Natural killer cell (primary cell): ENCODE results near the gene BOD1L1. TPM values are rescaled to one million over a fixed set of nuclear protein-coding genes. Genes with fewer than 3 reads are reported as not detected.

Experiments
- ATAC-seq, 3 donors: fragments of 150-1000 bp in 2 of 3; fragments of 200-7000 bp in 1 of 3; cut with Tn5 transposase; 1 replicate in 1 of 3; 2 replicates in 2 of 3; pipeline ENCODE4 v1.10.0; 2021; ENCODE audit warnings: mild to moderate bottlenecking in 2 of 3, moderate library complexity in 2 of 3
- DNase-seq, 2 donors: peaks; one replicate each; pipeline versions ENCODE4 v3.0.0 to v3.0.0-alpha.2; 2013 to 2021; ENCODE audit warnings: mixed read lengths in 1 of 2
- H3K27ac ChIP-seq: one replicate; pipeline ENCODE4 v1.5.1; 2013; ENCODE audit warnings: mild to moderate bottlenecking, low read length
- H3K27me3 ChIP-seq: one replicate; pipeline ENCODE4 v1.6.1; 2013; ENCODE audit warnings: low read length; ENCODE audit not compliant: control insufficient read depth, insufficient read depth
- H3K36me3 ChIP-seq: one replicate; pipeline ENCODE4 v1.6.1; 2013; ENCODE audit warnings: low read length; ENCODE audit not compliant: control insufficient read depth, insufficient read depth
- H3K4me1 ChIP-seq: one replicate; pipeline ENCODE4 v1.6.1; 2013; ENCODE audit warnings: low read length; ENCODE audit not compliant: control insufficient read depth, insufficient read depth
- H3K4me3 ChIP-seq: one replicate; pipeline ENCODE4 v1.5.1; 2013; ENCODE audit warnings: low read length
- H3K9me3 ChIP-seq: one replicate; pipeline ENCODE4 v1.6.1; 2013; ENCODE audit warnings: low read length; ENCODE audit not compliant: control insufficient read depth, insufficient read depth
- H3K27ac Mint-ChIP-seq, 2 donors: one replicate each; pipeline ENCODE4 v1.8.0; 2022; ENCODE audit warnings: mild to moderate bottlenecking in 2 of 2, mixed read lengths in 2 of 2, moderate library complexity in 1 of 2
- H3K27me3 Mint-ChIP-seq, 2 donors: one replicate each; pipeline ENCODE4 v1.8.0; 2022; ENCODE audit warnings: low read depth in 2 of 2, mixed read lengths in 2 of 2
- H3K36me3 Mint-ChIP-seq: one replicate; pipeline ENCODE4 v1.8.0; 2022; ENCODE audit warnings: mixed read lengths
- H3K4me1 Mint-ChIP-seq, 2 donors: one replicate each; pipeline ENCODE4 v1.8.0; 2022; ENCODE audit warnings: mixed read lengths in 2 of 2
- H3K4me3 Mint-ChIP-seq: one replicate; pipeline ENCODE4 v1.8.0; 2022; ENCODE audit warnings: mild to moderate bottlenecking, moderate library complexity, mixed read lengths
- H3K9me3 Mint-ChIP-seq, 2 donors: one replicate each; pipeline ENCODE4 v1.8.0; 2022; ENCODE audit warnings: mixed read lengths in 2 of 2
- CTCF ChIP-seq: fragments of 200-600 bp; IDR thresholded peaks from one replicate; pipeline ENCODE4 v1.8.0; 2022; ENCODE audit warnings: antibody characterized with exemption
- WGBS: methylation state at CpG from one replicate; pipeline ENCODE4 v1.1.7; 2013; ENCODE audit warnings: missing lambda C conversion rate; ENCODE audit not compliant: insufficient coverage; 5-methylcytosine and 5-hydroxymethylcytosine counted together
- intact Hi-C: fragments of 100-400 bp; cut with micrococcal nuclease; formaldehyde crosslinking; loops from one replicate; pipeline ENCODE4 v1.14.2; 2022
- total RNA-seq, 4 donors: library from RNA; stranded (reverse); fragments of 120-200 nt in 1 of 4; gene quantifications; one replicate each; pipeline versions ENCODE4 v1.2.3 to v1.2.4, GENCODE V29; 2013 to 2022

BOD1L1 gene
- total RNA-seq, 3 donors from 2014 or later (not counting 1 experiment from before 2014, with no cell fraction given) = 62.2 to 69.1 (median 67.7) TPM

DNA sequence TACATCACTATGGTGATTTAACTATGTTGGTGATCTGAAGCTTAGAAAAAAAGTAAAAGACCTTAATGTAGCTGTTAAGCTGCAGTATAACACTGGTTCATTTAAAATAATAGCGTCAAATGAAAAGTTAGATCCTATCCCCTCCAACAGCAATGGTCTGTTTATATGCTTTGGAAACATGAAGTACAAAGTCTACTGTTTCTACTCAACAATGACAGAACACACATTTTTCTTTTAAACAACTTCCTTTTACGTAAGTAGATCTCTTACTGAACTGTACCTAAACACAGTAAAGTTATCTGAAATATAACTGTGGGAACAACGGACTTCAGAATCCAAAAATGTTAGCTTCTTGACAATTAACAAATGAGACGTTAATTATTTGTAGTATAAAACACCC is 35.3 kb downstream of the BOD1L1 start:
- H3K36me3 ChIP-seq = peaks cover 86% of the 10 kb centered on the region
- Mint-ChIP-seq H3K9me3 (no peaks in the 10 kb centered on the region), H3K27me3 (no peaks in the 10 kb centered on the region), H3K27ac (no peak overlapping the region), H3K4me3 (no peak overlapping the region), H3K4me1 (no peaks in the 10 kb centered on the region), H3K36me3 (peaks cover 48% of the 10 kb centered on the region)
- H3K4me1 ChIP-seq = no peaks in the 10 kb centered on the region
- H3K27ac ChIP-seq = no peak overlapping the region
- no peaks in the 10 kb centered on the region for H3K9me3 ChIP-seq
- intact Hi-C loops = no loop called here
- WGBS = no CpG with 5 or more reads among the region's 4 CpGs
- H3K27me3 ChIP-seq = no peaks in the 10 kb centered on the region
- no peak for DNase-seq
- no peak for TF ChIP-seq CTCF
- H3K4me3 ChIP-seq = no peak overlapping the region
- no peak for ATAC-seq

GRCh38 chr4:13590766-13591165 is 36.8 kb downstream of the BOD1L1 start:
- no peak for DNase-seq
- Histone ChIP-seq H3K36me3 (peaks cover 86% of the 10 kb centered on the region), H3K9me3 (no peaks in the 10 kb centered on the region), H3K4me1 (no peaks in the 10 kb centered on the region), H3K27ac (no peak overlapping the region), H3K27me3 (no peaks in the 10 kb centered on the region), H3K4me3 (no peak overlapping the region)
- Mint-ChIP-seq H3K9me3 (no peaks in the 10 kb centered on the region), H3K27ac (no peak overlapping the region), H3K27me3 (no peaks in the 10 kb centered on the region), H3K4me3 (no peak overlapping the region), H3K36me3 (peaks cover 40% of the 10 kb centered on the region), H3K4me1 (no peaks in the 10 kb centered on the region)
- intact Hi-C loops = no loop called here
- no peak for TF ChIP-seq CTCF
- 100% methylated on average over 1 of the region's 2 CpGs for WGBS
- no peak for ATAC-seq

DNA sequence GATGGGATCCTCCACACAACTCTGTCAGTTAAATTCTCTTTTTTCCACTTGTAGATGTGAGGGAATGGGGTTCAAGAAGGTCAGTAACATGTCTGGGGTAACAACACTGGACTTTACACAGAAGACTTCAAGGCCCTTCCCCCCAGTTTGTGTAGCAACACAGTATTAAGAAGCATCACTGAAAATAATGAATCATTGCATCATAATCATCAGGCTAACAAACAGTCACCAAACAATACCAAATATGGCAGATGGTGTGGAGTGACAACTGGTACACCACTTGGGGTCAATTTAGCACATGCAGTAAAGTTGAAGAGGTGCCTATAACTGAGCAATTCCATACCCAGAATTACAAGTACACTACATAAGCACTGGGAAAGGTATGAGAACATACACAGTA is 38.6 kb downstream of the BOD1L1 start:
- H3K27ac ChIP-seq = no peak overlapping the region
- H3K4me1 ChIP-seq = no peaks in the 10 kb centered on the region
- ATAC-seq = no peak
- H3K36me3 ChIP-seq = peaks cover 89% of the 10 kb centered on the region
- Mint-ChIP-seq H3K27me3 (no peaks in the 10 kb centered on the region), H3K9me3 (no peaks in the 10 kb centered on the region), H3K4me3 (no peak overlapping the region), H3K36me3 (peaks cover 38% of the 10 kb centered on the region), H3K27ac (no peak overlapping the region), H3K4me1 (peaks cover 5% of the 10 kb centered on the region in 2 donors)
- DNase-seq = no peak
- no peak overlapping the region for H3K4me3 ChIP-seq
- no peak for TF ChIP-seq CTCF
- intact Hi-C loops = no loop called here
- H3K9me3 ChIP-seq = no peaks in the 10 kb centered on the region
- no peaks in the 10 kb centered on the region for H3K27me3 ChIP-seq

DNA sequence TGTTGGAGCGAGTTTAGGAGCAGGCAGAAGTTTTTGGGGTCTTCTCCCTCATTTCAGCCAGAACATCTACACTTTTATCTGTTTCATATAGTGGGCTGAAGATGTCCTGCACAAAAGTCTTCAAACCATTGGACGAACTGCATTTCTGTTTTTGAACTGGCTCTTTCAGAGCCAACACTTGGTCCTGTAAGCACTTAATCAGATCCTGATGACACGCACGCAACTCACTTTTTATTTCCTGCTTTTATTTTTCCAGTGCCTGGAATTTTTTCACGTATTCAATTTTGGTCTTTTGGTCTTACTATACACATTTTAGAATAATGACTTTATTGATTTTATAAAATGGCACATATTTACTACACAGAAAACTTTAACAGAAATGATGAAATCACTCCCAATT is 43.0 kb downstream of the BOD1L1 start:
- intact Hi-C loops = no loop called here
- Mint-ChIP-seq H3K36me3 (peaks cover 44% of the 10 kb centered on the region), H3K9me3 (no peaks in the 10 kb centered on the region), H3K4me1 (peaks cover 7 to 10% of the 10 kb centered on the region in 2 donors), H3K27ac (no peak overlapping the region), H3K27me3 (no peaks in the 10 kb centered on the region), H3K4me3 (no peak overlapping the region)
- TF ChIP-seq CTCF = no peak
- Histone ChIP-seq H3K9me3 (no peaks in the 10 kb centered on the region), H3K4me3 (no peak overlapping the region), H3K36me3 (peaks cover 91% of the 10 kb centered on the region), H3K27ac (no peak overlapping the region), H3K27me3 (no peaks in the 10 kb centered on the region), H3K4me1 (no peaks in the 10 kb centered on the region)
- DNase-seq (no peak), ATAC-seq (no peak)
- 93% methylated on average over 3 of the region's 5 CpGs for WGBS
